Midbrain (tissue), 1 donor: ENCODE results near the gene AVPR1B.

Source experiments
- DNase-seq: peaks from one replicate; lab custom pipeline; 2025; lab: John Stamatoyannopoulos, UW

AVPR1B gene, protein sequence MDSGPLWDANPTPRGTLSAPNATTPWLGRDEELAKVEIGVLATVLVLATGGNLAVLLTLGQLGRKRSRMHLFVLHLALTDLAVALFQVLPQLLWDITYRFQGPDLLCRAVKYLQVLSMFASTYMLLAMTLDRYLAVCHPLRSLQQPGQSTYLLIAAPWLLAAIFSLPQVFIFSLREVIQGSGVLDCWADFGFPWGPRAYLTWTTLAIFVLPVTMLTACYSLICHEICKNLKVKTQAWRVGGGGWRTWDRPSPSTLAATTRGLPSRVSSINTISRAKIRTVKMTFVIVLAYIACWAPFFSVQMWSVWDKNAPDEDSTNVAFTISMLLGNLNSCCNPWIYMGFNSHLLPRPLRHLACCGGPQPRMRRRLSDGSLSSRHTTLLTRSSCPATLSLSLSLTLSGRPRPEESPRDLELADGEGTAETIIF

DNA sequence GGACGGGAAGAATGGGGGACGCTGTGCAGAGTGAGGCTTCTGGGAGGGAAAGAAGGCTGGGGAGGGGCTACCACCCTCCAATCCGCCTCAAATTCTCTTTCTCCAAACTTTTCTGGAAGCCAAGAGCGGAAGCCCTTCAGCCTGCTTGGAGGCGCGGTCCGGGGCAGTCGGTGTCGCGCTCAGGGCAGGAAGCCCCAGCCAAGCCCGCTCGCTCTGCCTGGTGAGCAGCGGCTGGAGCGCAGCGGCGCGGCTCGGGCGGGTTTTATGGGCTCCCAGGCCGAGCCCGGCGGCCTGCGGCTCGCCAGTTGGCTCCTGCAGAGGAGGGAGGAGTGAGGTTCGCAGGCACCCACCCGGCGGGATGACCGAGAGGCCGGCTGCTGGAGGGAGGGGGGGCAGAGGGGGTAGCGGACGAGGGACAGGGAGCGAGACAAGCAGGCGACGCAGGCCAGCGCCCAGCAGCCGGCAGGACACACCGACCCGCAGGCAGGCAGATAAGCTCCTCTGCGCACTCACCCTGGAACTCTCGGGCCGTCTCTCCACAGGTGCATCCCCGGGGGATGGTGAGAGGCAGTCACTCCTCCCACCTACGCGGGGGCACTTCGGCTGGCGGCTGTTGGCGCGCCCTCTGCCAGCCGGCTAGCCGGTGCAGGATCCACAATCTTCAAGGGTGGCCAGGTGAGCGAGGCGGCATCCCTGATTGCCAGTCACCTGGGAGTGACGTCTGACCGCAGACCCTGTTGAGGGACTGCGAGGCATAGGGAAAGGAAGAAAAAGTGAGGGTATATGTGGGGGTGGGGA is at the start of gene AVPR1B:
TSS of gene AVPR1B (minus strand) at position 238 of the 798 bp plus-strand sequence. CDS start 498 bp downstream, outside the sequence.
- peak; percentile 28 for DNase-seq

- no peak for DNase-seq
Observed at GRCh38 chr1:206145771-206146290, 28.6 kb upstream of the AVPR1B start.

- DNase-seq, result no peak
Observed at GRCh38 chr1:206144605-206145004, 27.4 kb upstream of the AVPR1B start.

DNA sequence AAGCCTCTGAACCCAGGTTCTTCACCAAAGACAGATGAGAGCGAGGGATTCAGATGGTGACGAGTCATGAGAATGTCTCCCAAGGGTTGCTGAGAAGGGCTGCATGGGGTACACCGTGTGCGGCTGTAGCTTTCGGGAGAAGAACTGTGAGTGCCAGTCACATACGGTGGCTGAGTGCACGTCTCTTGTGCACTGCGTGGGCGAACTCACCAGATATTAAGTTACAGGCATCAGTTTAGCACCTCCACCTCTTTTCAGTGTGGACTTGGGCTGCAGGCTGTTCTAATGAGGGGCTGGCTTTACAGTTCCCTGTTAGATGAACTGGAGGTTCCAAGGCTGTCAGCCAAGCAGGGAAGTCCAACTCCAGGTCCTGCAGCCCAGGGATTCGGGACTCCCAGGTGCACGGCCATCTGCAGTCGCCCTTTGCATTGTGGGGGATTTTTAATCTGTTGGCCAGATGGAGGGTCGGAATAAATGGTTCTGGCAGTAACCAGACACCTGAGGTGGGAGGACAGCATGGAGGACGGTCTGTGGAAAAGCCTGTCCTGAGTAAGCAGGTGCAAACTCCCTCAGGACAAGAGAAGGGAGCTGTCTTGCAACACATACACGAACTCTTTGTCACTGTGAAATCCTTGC is 26.5 kb upstream of the AVPR1B start:
- no peak for DNase-seq

DNA sequence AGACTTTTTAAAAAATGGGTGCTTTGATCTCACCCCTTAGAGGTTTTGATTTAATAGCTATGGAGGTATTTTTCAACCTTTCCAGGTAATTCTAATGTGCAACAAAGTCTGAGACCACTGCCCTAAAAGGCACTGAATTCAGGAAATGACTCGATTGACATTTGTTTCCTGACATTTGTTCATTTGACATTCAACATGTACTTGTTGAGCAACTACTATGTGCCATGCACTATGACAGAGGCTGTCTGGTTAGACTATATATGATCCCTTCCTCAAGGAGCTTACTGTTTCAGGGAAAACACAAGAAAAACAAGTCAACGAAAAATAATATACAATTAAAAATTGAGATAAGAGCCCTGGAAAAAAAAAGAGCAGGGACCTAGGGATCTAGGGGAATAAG is 25.6 kb upstream of the AVPR1B start:
- DNase-seq, result no peak

- no peak for DNase-seq
Observed at GRCh38 chr1:206142011-206142410, 24.8 kb upstream of the AVPR1B start.

GRCh38 chr1:206136241-206136640 is 19.1 kb upstream of the AVPR1B start:
- DNase-seq, result no peak

DNA sequence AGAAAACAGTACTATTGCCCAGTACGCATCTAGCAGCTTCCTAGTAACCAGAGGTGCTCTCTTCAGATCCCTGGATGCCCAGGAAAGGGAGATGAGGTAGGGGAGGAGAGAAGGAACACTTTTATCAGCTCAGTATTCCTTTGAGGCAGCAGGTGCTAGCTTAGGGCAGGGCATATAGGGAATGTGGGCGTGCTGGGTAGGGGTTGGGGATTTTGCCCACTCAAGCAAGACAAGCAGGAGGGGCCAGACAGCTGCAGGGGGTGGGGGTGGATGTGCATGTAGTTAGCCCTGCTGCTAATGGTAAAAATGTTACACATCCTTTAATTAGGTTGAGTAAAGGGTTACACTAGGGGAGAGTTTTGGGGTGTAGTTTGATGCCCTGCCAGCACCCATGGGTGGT is 18.1 kb upstream of the AVPR1B start:
- DNase-seq, result no peak

GRCh38 chr1:206133751-206134415 is 16.7 kb upstream of the AVPR1B start:
- DNase-seq, result no peak

DNA sequence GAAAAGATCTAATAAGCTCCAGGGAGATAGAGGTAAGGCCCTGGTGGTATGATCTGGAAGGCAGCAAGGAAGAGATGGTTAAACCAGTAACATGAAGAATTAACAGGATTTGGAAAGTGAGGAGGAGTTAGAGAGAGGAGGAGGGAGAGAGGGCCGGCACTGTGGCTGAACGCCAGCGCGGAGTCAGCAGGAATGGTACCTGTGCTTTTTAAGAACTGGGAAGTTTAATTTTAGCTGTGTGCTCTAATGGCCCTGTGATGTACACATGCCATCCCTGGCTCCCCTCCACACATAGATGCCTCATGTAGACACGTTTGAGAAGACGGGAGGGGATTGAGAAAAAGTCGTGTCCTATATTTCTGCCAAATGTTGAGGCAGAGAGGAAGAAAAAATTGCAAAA is 13.8 kb upstream of the AVPR1B start:
- DNase-seq, result no peak

- DNase-seq, result no peak
Observed at GRCh38 chr1:206128196-206128595, 11.0 kb upstream of the AVPR1B start.

DNA sequence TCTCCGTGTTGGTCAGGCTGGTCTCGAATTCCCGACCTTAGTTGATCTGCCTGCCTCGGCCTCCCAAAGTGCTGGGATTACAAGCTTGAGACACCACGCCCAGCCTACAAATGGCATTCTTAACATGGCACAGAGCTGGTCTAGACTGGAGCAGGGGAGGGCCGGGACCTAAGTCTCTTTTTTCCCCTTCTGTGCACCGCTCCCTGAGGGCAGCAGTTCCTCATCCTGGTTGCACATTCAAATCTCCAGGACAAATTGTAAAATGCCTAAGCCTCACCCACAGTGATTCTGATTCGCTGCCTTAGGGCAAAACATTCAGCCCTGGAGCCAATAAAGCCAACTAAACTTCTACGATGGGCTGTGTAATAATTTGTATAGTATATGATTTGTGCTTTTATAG is 10.1 kb upstream of the AVPR1B start:
- DNase-seq, result no peak

DNA sequence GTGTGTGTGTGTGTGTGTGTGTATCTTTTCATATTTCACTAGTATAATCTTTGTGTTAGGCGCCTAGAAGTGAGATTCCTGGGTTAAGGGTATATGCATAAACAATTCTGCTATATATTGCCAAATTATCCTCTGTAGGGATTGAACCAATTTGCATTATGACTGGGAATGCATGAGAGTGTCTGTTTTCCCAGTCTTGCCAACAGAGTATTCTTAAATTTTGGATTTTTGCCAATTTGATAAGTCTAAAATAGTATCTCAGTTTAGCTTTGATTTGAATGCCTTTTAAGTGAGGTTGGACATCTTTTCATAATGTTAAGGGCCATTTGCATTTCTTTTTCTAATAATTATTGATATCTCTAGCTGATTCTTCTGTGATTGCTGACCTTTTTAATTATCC is 8.2 kb upstream of the AVPR1B start:
- no peak for DNase-seq

DNA sequence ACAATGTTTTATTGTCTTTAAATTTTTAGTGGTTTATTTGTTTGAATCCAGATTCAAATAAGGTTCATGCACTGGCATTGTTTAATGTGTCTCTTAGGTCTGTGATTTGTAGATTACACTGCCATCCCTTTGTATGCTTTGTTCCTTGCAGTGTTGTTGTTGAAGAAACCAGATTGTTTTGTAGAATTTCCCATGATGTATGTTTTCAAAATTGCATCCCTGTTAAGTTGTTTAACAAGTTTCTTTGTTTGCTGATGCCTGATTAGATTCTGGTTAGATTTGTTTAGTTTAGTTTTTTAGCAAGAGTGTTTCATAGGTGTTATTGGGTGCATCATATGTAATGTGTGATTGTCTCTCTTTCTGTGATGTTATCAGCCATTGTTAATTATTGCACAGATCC is 5.5 kb upstream of the AVPR1B start:
- DNase-seq, result no peak

DNA sequence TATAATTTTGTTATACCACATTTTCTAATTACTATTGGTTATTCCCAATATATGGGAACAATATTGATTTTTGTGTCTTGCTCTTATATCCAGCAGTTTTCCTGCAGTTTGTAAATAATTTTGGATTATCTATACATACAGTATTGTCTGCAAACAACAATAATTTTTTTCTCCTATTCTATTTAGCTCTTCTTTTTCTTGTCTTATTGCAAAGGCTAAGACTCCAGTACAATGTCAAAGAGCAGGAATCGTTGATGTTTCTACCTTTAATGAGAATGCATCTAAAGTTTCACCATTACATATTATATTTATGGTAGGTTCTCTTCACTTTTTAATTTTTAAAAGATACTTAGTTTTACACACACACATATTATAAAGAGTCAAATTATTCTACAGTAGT is 4.1 kb upstream of the AVPR1B start:
- DNase-seq, result no peak

DNA sequence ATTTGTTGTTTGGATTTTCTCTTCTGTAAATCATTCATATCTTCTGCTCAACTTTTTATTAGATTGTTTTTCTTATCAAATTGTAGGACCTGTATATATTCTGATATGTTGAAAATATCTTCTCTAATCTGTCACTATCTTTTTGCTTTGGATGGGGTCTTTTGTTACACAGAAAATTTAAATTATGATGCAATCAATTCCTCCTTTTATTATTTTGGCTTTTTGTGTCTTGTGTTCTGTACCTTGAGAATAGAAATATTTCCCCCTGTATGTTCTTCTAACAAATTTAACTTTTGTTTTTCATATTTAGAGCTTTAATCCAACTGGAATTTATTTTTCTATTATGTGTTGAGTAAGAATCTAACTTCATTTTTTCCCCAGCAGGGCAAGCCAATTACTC is 3.2 kb upstream of the AVPR1B start:
- DNase-seq, result no peak

GRCh38 chr1:206116873-206117150 is 376 bp downstream of the AVPR1B start:
- DNase-seq, result no peak

DNA sequence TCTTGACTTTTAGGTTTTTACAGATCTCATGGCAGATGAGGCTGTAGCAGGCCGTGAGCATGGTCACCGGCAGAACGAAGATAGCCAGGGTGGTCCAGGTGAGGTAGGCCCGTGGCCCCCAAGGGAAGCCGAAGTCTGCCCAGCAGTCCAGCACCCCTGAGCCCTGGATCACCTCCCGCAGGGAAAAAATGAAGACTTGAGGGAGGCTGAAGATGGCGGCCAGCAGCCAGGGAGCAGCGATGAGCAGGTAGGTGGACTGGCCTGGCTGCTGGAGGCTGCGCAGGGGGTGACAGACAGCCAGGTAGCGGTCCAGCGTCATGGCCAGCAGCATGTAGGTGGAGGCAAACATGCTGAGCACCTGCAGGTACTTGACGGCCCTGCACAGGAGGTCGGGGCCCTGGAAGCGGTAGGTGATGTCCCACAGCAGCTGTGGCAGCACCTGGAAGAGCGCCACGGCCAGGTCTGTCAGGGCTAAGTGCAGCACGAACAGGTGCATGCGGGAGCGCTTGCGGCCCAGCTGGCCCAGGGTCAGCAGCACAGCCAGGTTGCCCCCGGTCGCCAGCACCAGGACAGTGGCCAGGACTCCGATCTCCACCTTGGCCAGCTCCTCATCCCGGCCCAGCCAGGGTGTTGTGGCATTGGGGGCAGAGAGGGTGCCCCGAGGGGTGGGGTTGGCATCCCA is 856 bp downstream of the AVPR1B start:
- no peak for DNase-seq

- no peak for DNase-seq
Observed at GRCh38 chr1:206115791-206116190, 1.4 kb downstream of the AVPR1B start.

GRCh38 chr1:206114692-206115640 is 2.2 kb downstream of the AVPR1B start:
- DNase-seq, result no peak
